NB4 (cell line): ENCODE data around the gene C15orf61.

Experiments
- CTCF ChIP-seq: IDR thresholded peaks from one replicate; pipeline ENCODE4 v1.5.1; 2012; ENCODE audit warnings: low read depth, low read length
- MYC ChIP-seq: IDR thresholded peaks from 2 replicates; pipeline ENCODE4 v1.6.1; 2011; ENCODE audit warnings: low read depth, low read length

- no peak for TF ChIP-seq MYC
- no peak for TF ChIP-seq CTCF
These were observed 44.0 kb downstream of the C15orf61 start for GRCh38 chr15:67564968-67565345.
